ENCODE measurements around the gene NUBPL.

Gene NUBPL

GRCh38 chr14:31770271-31770670 is 209.1 kb downstream of the NUBPL start:
- POLR2A ChIA-PET = no interaction called here
- DNase-seq (ENCODE audit: extremely low spot score) = no peak
- no peak for TF ChIP-seq CTCF (IDR thresholded peaks at IDR 0.05; ENCODE audit: control extremely low read depth, extremely low read depth, low read depth, missing control alignments)
- CTCF ChIA-PET = no interaction called here

- POLR2A ChIA-PET = no interaction called here
- no peak for TF ChIP-seq CTCF (IDR thresholded peaks at IDR 0.05; ENCODE audit: control extremely low read depth, extremely low read depth, low read depth, missing control alignments)
- DNase-seq (ENCODE audit: extremely low spot score) = no peak
- CTCF ChIA-PET = no interaction called here
These were observed 213.4 kb downstream of the NUBPL start for GRCh38 chr14:31774567-31774966.

GRCh38 chr14:31777312-31777711 is 216.1 kb downstream of the NUBPL start:
- no peak for DNase-seq (ENCODE audit: extremely low spot score)
- no peak for TF ChIP-seq CTCF (IDR thresholded peaks at IDR 0.05; ENCODE audit: control extremely low read depth, extremely low read depth, low read depth, missing control alignments)
- POLR2A ChIA-PET = no interaction called here
- CTCF ChIA-PET = interaction anchor here (1.1 to 1.2 kb wide), 2 partner anchors 9 to 28 kb away, joined by 4 read pairs; no protein-coding TSS in a partner anchor

GRCh38 chr14:31781578-31781977 is 220.4 kb downstream of the NUBPL start:
- ChIA-PET CTCF (no interaction called here), POLR2A (no interaction called here)
- no peak for DNase-seq (ENCODE audit: extremely low spot score)
- no peak for TF ChIP-seq CTCF (IDR thresholded peaks at IDR 0.05; ENCODE audit: control extremely low read depth, extremely low read depth, low read depth, missing control alignments)

- CTCF ChIA-PET = interaction anchor here (1.2 kb wide), 1 partner anchor 19 kb away, joined by 6 read pairs; no protein-coding TSS in a partner anchor
- POLR2A ChIA-PET = no interaction called here
- TF ChIP-seq CTCF (IDR thresholded peaks at IDR 0.05; ENCODE audit: control extremely low read depth, extremely low read depth, low read depth, missing control alignments) = no peak
- no peak for DNase-seq (ENCODE audit: extremely low spot score)
These were observed 224.4 kb downstream of the NUBPL start for GRCh38 chr14:31785574-31785973.

- DNase-seq (ENCODE audit: extremely low spot score) = no peak
- POLR2A ChIA-PET = no interaction called here
- CTCF ChIA-PET = no interaction called here
- TF ChIP-seq CTCF (IDR thresholded peaks at IDR 0.05; ENCODE audit: control extremely low read depth, extremely low read depth, low read depth, missing control alignments) = no peak
These were observed 226.2 kb downstream of the NUBPL start for GRCh38 chr14:31787377-31787776.

GRCh38 chr14:31788340-31788739 is 227.1 kb downstream of the NUBPL start:
- CTCF ChIA-PET = no interaction called here
- DNase-seq (ENCODE audit: extremely low spot score) = no peak

More at GRCh38 chr14:31788340-31788739, 227.1 kb downstream of the NUBPL start:
- POLR2A ChIA-PET = no interaction called here
- no peak for TF ChIP-seq CTCF (IDR thresholded peaks at IDR 0.05; ENCODE audit: control extremely low read depth, extremely low read depth, low read depth, missing control alignments)

All from GM10248 (cell line).